A549 treated with AZD2906 at 1 μM for 4 hours (cell line): ENCODE measurements around the gene CADM1. TPM values are rescaled to one million over a fixed set of nuclear protein-coding genes. Genes with fewer than 3 reads are reported as not detected.

Experiments used
- total RNA-seq: library from RNA; stranded (reverse); fragments of 200-300 nt; extraction: Qiagen RNA extraction; gene quantifications from 5 replicates; pipeline ENCODE4 v1.2.3, GENCODE V29; 2022

The CADM1 gene
- total RNA-seq: 19.0 to 24.8 TPM (median 22.4 TPM) in 5 replicates

GRCh38 chr11:115504276-115505158 lies at the start of gene CADM1:
CADM1 (minus strand) TSS chr11:115504415.

